BLaER1 (cell line): ENCODE data around the gene GABBR2.

Experiments
- H3K27ac ChIP-seq: shearing (Covaris generic); formaldehyde crosslinking; 2 replicates; pipeline ENCODE4 v1.8.1; 2022
- H3K27me3 ChIP-seq: shearing (Covaris generic); formaldehyde crosslinking; 2 replicates; pipeline ENCODE4 v1.8.1; 2022
- H3K36me3 ChIP-seq: shearing (Covaris generic); formaldehyde crosslinking; 2 replicates; pipeline ENCODE4 v1.8.1; 2022
- H3K4me1 ChIP-seq: shearing (Covaris generic); formaldehyde crosslinking; 2 replicates; pipeline ENCODE4 v1.8.1; 2022
- H3K4me2 ChIP-seq: shearing (Covaris generic); formaldehyde crosslinking; 2 replicates; pipeline ENCODE4 v1.8.1; 2022
- H3K4me3 ChIP-seq: shearing (Covaris generic); formaldehyde crosslinking; 2 replicates; pipeline ENCODE4 v1.8.1; 2022
- H3K9ac ChIP-seq: shearing (Covaris generic); formaldehyde crosslinking; 2 replicates; pipeline ENCODE4 v1.8.1; 2022
- H3K9me3 ChIP-seq: shearing (Covaris generic); formaldehyde crosslinking; 2 replicates; pipeline ENCODE4 v1.8.1; 2022
- H4K20me1 ChIP-seq: shearing (Covaris generic); formaldehyde crosslinking; 2 replicates; pipeline ENCODE4 v1.8.1; 2022
- Cebpa-rat ChIP-seq: shearing (Covaris generic); IDR thresholded peaks from 2 replicates; pipeline ENCODE4 v1.8.1; 2022

Gene GABBR2

DNA sequence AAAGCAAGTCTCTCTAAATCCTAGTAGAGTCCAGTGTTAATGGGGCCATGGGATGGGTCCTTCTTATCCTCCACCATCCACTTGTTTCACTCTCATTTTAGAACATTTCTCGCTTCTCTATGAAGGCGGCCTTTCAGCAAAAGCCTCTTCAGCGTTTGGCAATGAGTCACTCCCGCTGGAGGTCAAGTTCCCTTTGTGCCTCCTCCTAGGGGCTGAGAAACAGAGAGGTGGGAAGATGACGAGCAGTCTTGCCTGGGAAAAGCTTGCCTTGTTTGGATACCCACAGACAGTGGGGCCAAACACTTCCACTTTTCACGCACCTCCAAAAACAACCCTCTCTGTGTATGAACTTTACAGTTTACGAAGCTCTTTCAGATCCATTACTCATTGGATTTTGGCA is 168.8 kb downstream of the GABBR2 start:
- TF ChIP-seq Cebpa-rat: no peak
- Histone ChIP-seq H3K9ac (no peak overlapping the region), H3K4me1 (0 out of 2 replicates have a peak, but pooled peaks cover 7% of the 10 kb centered on the region), H3K4me2 (no peak overlapping the region), H3K36me3 (no peaks in the 10 kb centered on the region), H3K9me3 (no peaks in the 10 kb centered on the region), H3K27me3 (no peaks in the 10 kb centered on the region), H3K27ac (no peak overlapping the region), H4K20me1 (no peaks in the 10 kb centered on the region), H3K4me3 (no peak overlapping the region)

GRCh38 chr9:98538626-98539031 is 170.1 kb downstream of the GABBR2 start:
- 0 out of 2 replicates have a peak, but pooled peaks cover 7% of the 10 kb centered on the region for H3K4me1 ChIP-seq
- H3K36me3 ChIP-seq: no peaks in the 10 kb centered on the region
- H3K9me3 ChIP-seq: no peaks in the 10 kb centered on the region
- no peak overlapping the region for H3K4me3 ChIP-seq
- no peak overlapping the region for H3K27ac ChIP-seq
- no peak for TF ChIP-seq Cebpa-rat
- no peaks in the 10 kb centered on the region for H3K27me3 ChIP-seq
- no peak overlapping the region for H3K9ac ChIP-seq
- H4K20me1 ChIP-seq: no peaks in the 10 kb centered on the region
- H3K4me2 ChIP-seq: no peak overlapping the region

GRCh38 chr9:98538203-98538602 is 170.5 kb downstream of the GABBR2 start:
- H3K4me3 ChIP-seq: no peak overlapping the region
- no peaks in the 10 kb centered on the region for H4K20me1 ChIP-seq
- H3K4me1 ChIP-seq: 0 out of 2 replicates have a peak, but pooled peaks cover 7% of the 10 kb centered on the region
- no peak overlapping the region for H3K9ac ChIP-seq
- TF ChIP-seq Cebpa-rat: no peak
- H3K27ac ChIP-seq: no peak overlapping the region
- no peaks in the 10 kb centered on the region for H3K9me3 ChIP-seq
- no peak overlapping the region for H3K4me2 ChIP-seq
- H3K27me3 ChIP-seq: no peaks in the 10 kb centered on the region
- no peaks in the 10 kb centered on the region for H3K36me3 ChIP-seq

DNA sequence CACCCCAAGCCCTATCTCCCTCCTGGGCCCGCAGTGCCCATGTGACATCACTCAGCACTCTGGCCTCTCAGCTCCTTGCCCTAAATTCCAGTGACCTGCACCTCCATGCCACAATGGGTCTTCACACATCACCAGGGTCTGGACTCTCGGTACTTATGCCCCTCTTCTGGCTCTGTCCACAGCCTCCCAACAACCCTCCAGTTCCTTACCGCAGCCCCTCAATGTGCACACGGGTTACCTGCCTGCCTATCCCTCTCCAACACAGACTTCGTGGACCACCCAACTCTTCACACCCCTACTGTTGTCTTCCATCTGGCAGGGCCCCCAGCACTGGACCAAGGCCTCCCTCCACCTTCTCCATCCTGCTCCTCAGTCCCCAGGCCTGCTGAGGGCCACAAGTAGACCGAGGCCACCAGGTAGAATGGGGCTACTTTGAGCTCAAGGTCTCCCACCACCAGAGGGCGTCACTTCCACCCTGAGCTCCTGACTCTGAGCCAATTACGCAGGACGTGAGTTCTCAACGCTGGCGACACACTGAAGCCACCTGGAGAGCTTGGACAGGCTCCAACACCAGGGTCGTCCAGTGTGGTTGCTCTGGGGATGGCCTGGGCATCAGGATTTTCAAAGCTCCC is 172.1 kb downstream of the GABBR2 start:
- Histone ChIP-seq H3K4me2 (no peak overlapping the region), H3K9me3 (no peaks in the 10 kb centered on the region), H3K4me1 (0 out of 2 replicates have a peak, but pooled peaks cover 7% of the 10 kb centered on the region), H3K36me3 (no peaks in the 10 kb centered on the region), H3K4me3 (no peak overlapping the region), H4K20me1 (no peaks in the 10 kb centered on the region), H3K27ac (no peak overlapping the region), H3K9ac (no peak overlapping the region), H3K27me3 (no peaks in the 10 kb centered on the region)
- no peak for TF ChIP-seq Cebpa-rat

- H3K27ac ChIP-seq: no peak overlapping the region
Observed at GRCh38 chr9:98533866-98534265, 174.9 kb downstream of the GABBR2 start.

DNA sequence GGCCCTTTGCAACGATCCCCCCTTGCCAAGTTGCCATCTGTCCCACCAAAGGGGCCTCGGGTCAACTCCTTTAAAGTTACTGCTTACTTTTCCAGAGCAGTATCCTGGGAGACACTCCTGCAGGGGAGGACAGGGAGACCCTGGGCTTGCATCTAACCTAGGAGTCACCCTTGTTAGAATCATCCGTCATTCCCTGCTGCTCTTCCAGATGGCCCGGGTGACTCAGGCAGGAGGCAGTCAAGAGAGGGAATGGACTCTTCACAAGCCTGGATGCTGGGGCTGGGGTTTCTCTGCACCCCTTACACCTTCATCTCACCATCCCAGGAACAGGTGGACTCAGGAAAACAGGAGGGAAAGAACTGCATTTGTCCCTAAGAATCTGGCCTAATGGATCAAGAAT is 175.6 kb downstream of the GABBR2 start:
- Histone ChIP-seq H3K36me3 (no peaks in the 10 kb centered on the region), H3K4me1 (no peaks in the 10 kb centered on the region), H3K27ac (no peak overlapping the region), H3K4me3 (no peak overlapping the region), H3K9ac (no peak overlapping the region), H4K20me1 (no peaks in the 10 kb centered on the region), H3K9me3 (no peaks in the 10 kb centered on the region), H3K4me2 (no peak overlapping the region), H3K27me3 (no peaks in the 10 kb centered on the region)
- TF ChIP-seq Cebpa-rat: no peak

More at GRCh38 chr9:98533866-98534265, 174.9 kb downstream of the GABBR2 start:
- no peak for TF ChIP-seq Cebpa-rat
- no peaks in the 10 kb centered on the region for H3K27me3 ChIP-seq
- H3K36me3 ChIP-seq: no peaks in the 10 kb centered on the region
- H3K4me1 ChIP-seq: 0 out of 2 replicates have a peak, but pooled peaks cover 5% of the 10 kb centered on the region
- no peak overlapping the region for H3K4me3 ChIP-seq
- H3K4me2 ChIP-seq: no peak overlapping the region
- H3K9me3 ChIP-seq: no peaks in the 10 kb centered on the region
- H4K20me1 ChIP-seq: no peaks in the 10 kb centered on the region
- H3K9ac ChIP-seq: no peak overlapping the region

- no peak overlapping the region for H3K27ac ChIP-seq
- H3K4me3 ChIP-seq: no peak overlapping the region
- no peak for TF ChIP-seq Cebpa-rat
- H3K9me3 ChIP-seq: no peaks in the 10 kb centered on the region
- no peak overlapping the region for H3K4me2 ChIP-seq
- H3K4me1 ChIP-seq: no peaks in the 10 kb centered on the region
- no peaks in the 10 kb centered on the region for H3K36me3 ChIP-seq
- no peaks in the 10 kb centered on the region for H4K20me1 ChIP-seq
- H3K27me3 ChIP-seq: no peaks in the 10 kb centered on the region
- no peak overlapping the region for H3K9ac ChIP-seq
Observed at GRCh38 chr9:98532574-98532973, 176.2 kb downstream of the GABBR2 start.

GRCh38 chr9:98532147-98532546 is 176.6 kb downstream of the GABBR2 start:
- Histone ChIP-seq H3K9me3 (no peaks in the 10 kb centered on the region), H3K9ac (no peak overlapping the region), H3K4me1 (no peaks in the 10 kb centered on the region)

GRCh38 chr9:98530806-98531386 is 177.8 kb downstream of the GABBR2 start:
- Histone ChIP-seq H3K36me3 (no peaks in the 10 kb centered on the region), H3K4me1 (no peaks in the 10 kb centered on the region), H3K27ac (no peak overlapping the region), H4K20me1 (no peaks in the 10 kb centered on the region), H3K9me3 (no peaks in the 10 kb centered on the region), H3K9ac (no peak overlapping the region), H3K27me3 (no peaks in the 10 kb centered on the region), H3K4me2 (no peak overlapping the region), H3K4me3 (no peak overlapping the region)
- TF ChIP-seq Cebpa-rat: no peak

More at GRCh38 chr9:98532147-98532546, 176.6 kb downstream of the GABBR2 start:
- no peak overlapping the region for H3K4me3 ChIP-seq
- H3K27me3 ChIP-seq: no peaks in the 10 kb centered on the region
- no peak overlapping the region for H3K4me2 ChIP-seq
- no peaks in the 10 kb centered on the region for H3K36me3 ChIP-seq
- H4K20me1 ChIP-seq: no peaks in the 10 kb centered on the region
- H3K27ac ChIP-seq: no peak overlapping the region
- TF ChIP-seq Cebpa-rat: no peak

DNA sequence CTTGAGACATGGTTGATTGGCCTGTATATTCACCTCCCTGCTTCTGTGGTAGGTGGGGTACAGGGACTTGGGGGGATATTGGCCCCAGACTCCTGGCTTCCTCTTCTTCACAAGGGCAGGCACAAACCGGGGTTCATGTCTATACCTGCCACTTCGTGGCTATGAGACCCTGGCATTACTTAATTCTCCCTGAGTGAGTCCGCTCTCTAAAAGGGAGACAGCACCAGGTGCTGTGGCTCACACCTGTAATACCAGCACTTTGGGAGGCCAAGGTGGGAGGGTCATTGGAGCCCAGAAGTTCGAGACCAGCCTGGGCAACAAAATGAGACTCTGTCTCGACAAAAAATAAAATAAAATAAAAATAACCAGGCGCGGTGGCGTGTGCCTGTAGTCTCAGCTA is 178.5 kb downstream of the GABBR2 start:
- no peak for TF ChIP-seq Cebpa-rat
- Histone ChIP-seq H3K9ac (no peak overlapping the region), H3K4me3 (no peak overlapping the region), H3K4me1 (no peaks in the 10 kb centered on the region), H3K36me3 (no peaks in the 10 kb centered on the region), H3K4me2 (no peak overlapping the region), H3K27ac (no peak overlapping the region), H3K9me3 (no peaks in the 10 kb centered on the region), H4K20me1 (no peaks in the 10 kb centered on the region), H3K27me3 (no peaks in the 10 kb centered on the region)

- H3K9ac ChIP-seq: no peak overlapping the region
- no peak overlapping the region for H3K4me3 ChIP-seq
- TF ChIP-seq Cebpa-rat: no peak
- H3K4me1 ChIP-seq: no peaks in the 10 kb centered on the region
- H3K9me3 ChIP-seq: no peaks in the 10 kb centered on the region
- H4K20me1 ChIP-seq: no peaks in the 10 kb centered on the region
- H3K27me3 ChIP-seq: no peaks in the 10 kb centered on the region
- H3K27ac ChIP-seq: no peak overlapping the region
- H3K36me3 ChIP-seq: no peaks in the 10 kb centered on the region
- H3K4me2 ChIP-seq: no peak overlapping the region
Observed at GRCh38 chr9:98529841-98530240, 178.9 kb downstream of the GABBR2 start.
